ENCODE results near the gene LYPLAL1.

LYPLAL1 gene

DNA sequence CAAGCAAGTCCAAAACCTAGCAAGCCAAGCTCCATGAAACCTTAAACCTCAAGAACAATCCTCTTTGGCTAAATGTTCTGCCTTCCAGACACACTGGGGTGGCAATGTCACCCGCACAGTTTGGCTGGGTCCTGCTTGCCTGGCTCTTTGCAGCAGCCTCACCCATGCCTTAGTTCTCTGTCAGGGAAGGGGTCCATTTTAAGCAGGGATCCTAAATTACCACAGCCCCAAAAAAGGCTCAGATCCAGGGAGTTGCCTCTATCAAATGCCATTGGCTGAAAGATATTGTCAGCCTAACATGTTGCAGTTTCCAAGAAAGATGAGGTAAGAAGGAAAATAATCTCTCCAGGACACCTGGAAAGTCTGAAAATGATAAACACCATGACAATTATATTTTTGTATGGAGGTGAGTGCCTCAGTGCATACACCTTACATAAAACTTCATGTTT, 26.1 kb upstream of the LYPLAL1 start:
- Histone ChIP-seq H3K9ac (ENCODE audit: low read length) (no peak overlapping the region), H3K4me3 (ENCODE audit: low read length) (no peak overlapping the region), H3K4me1 (ENCODE audit: control insufficient read depth, low read depth, low read length) (no peaks in the 10 kb centered on the region), H3K9me3 (ENCODE audit: control insufficient read depth, low read depth, low read length) (no peaks in the 10 kb centered on the region), H3K27ac (ENCODE audit: low read length) (no peak overlapping the region), H3K36me3 (ENCODE audit: control insufficient read depth, low read depth, low read length) (no peaks in the 10 kb centered on the region), H3K27me3 (ENCODE audit: control insufficient read depth, insufficient read depth, low read length) (no peaks in the 10 kb centered on the region)

DNA sequence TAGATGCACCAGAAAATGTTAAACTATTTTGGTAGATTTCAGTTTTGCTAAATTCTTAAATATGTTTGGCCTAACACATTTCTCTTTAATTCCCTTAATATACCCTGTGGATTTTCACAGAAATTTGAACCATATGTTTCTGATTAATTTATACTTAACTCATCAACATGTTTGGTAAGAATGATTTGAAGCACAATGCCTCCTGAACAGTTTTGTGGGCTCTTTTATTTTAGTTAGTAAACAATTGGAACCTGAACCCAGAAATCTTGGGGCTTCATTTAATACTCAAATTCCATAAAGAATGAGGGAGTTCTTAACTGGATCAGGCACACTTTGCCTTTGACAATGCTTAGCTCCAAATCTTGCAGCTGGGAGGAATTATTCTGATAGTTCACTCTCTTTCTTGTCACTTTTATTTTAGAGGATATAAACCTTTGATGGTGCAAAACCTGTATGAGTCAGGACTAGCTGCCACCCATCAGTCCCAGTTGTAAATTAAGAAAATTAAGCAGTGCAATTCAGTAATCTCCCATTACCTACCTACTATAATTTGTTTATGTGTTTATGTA, 24.6 kb upstream of the LYPLAL1 start:
- no peak overlapping the region for H3K27ac ChIP-seq (ENCODE audit: low read length)
- no peak overlapping the region for H3K9ac ChIP-seq (ENCODE audit: low read length)

DNA sequence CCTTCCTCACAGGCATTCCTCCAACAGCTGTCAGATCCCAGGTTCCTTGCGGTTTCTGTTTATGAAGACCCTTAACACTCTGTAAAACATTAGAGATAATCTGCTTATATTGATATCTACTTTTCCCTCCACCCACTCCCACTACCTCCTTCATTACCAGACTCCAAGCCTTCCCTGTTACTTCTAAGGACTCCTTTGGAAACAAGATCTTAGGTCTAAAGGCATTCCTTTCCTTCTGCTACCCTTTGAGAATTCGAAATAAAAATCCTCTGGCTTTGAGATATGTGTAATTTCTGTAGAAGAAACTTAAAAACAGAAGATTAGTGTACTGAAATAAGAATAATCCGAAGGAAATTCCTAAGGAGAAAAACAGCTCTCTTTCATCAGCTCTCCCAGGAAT, 23.7 kb upstream of the LYPLAL1 start:
- no peaks in the 10 kb centered on the region for H3K36me3 ChIP-seq (ENCODE audit: control insufficient read depth, low read depth, low read length)
- no peaks in the 10 kb centered on the region for H3K9me3 ChIP-seq (ENCODE audit: control insufficient read depth, low read depth, low read length)
- no peak overlapping the region for H3K9ac ChIP-seq (ENCODE audit: low read length)
- H3K27me3 ChIP-seq (ENCODE audit: control insufficient read depth, insufficient read depth, low read length), result no peaks in the 10 kb centered on the region
- no peak overlapping the region for H3K27ac ChIP-seq (ENCODE audit: low read length)
- no peak overlapping the region for H3K4me3 ChIP-seq (ENCODE audit: low read length)
- no peaks in the 10 kb centered on the region for H3K4me1 ChIP-seq (ENCODE audit: control insufficient read depth, low read depth, low read length)

More for the DNA sequence above, 24.6 kb upstream of the LYPLAL1 start:
- Histone ChIP-seq H3K36me3 (ENCODE audit: control insufficient read depth, low read depth, low read length) (no peaks in the 10 kb centered on the region), H3K9me3 (ENCODE audit: control insufficient read depth, low read depth, low read length) (no peaks in the 10 kb centered on the region), H3K4me3 (ENCODE audit: low read length) (no peak overlapping the region), H3K27me3 (ENCODE audit: control insufficient read depth, insufficient read depth, low read length) (no peaks in the 10 kb centered on the region), H3K4me1 (ENCODE audit: control insufficient read depth, low read depth, low read length) (no peaks in the 10 kb centered on the region)

DNA sequence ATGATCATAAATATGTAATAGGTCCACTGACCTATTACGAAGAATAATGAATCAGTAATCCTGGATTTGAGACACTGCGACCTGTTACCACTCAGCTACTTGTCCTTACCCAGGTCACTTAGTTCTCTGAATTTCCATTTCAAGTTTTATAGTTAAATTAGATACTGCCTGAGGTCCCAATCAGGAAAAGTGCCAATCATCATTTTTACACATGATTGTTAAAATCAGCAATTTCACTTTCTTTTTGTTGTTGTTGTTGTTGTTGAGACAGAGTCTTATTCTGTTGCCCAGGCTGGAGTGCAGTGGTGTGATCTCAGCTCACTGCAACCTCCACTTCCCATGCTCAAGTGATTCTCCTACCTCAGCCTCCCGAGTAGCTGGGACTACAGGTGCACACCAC, 22.8 kb upstream of the LYPLAL1 start:
- no peaks in the 10 kb centered on the region for H3K27me3 ChIP-seq (ENCODE audit: control insufficient read depth, insufficient read depth, low read length)
- H3K9me3 ChIP-seq (ENCODE audit: control insufficient read depth, low read depth, low read length), result no peaks in the 10 kb centered on the region
- no peaks in the 10 kb centered on the region for H3K4me1 ChIP-seq (ENCODE audit: control insufficient read depth, low read depth, low read length)
- no peak overlapping the region for H3K4me3 ChIP-seq (ENCODE audit: low read length)
- no peaks in the 10 kb centered on the region for H3K36me3 ChIP-seq (ENCODE audit: control insufficient read depth, low read depth, low read length)
- H3K27ac ChIP-seq (ENCODE audit: low read length), result no peak overlapping the region
- no peak overlapping the region for H3K9ac ChIP-seq (ENCODE audit: low read length)

DNA sequence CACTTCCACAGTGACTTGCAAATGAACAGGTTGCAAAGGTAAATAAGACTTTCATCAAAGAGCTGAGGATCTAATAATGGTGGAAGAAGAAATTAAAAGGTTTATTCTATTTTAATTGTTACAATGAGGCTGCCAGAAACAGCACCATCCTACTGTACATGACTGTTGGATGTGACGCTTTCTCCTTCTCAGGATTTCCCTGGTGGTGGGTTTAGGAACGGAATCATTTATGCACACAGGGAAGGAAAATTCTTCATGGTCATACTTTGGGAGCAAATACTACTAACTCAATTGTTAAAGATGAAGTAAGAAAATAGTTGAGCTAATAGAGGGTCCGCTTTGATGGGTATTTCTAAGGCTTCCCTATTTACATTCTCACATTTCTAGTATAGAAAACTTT, 22.2 kb upstream of the LYPLAL1 start:
- Histone ChIP-seq H3K4me3 (ENCODE audit: low read length) (no peak overlapping the region), H3K9ac (ENCODE audit: low read length) (no peak overlapping the region), H3K9me3 (ENCODE audit: control insufficient read depth, low read depth, low read length) (no peaks in the 10 kb centered on the region)

DNA sequence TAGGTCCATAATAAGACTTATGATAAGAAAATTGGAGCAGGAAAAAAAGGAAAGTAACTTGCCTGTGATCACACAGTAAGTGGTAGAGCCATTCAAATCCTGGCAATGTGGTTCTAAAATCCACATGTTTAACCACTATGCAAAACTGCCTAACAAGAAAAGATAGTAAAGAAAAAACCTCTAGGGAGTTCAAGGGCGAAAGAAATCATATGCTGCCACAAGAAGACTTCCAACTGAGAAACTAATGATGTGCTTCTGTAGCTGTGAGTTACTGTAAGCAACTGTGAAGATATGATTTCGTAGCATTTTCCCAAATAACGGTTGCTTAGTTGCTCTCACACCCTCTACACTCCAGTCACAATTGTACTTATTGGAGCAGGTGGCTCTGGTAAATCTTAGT, 20.9 kb upstream of the LYPLAL1 start:
- Histone ChIP-seq H3K9me3 (ENCODE audit: control insufficient read depth, low read depth, low read length) (no peaks in the 10 kb centered on the region), H3K27me3 (ENCODE audit: control insufficient read depth, insufficient read depth, low read length) (no peaks in the 10 kb centered on the region), H3K4me1 (ENCODE audit: control insufficient read depth, low read depth, low read length) (no peaks in the 10 kb centered on the region), H3K36me3 (ENCODE audit: control insufficient read depth, low read depth, low read length) (no peaks in the 10 kb centered on the region), H3K27ac (ENCODE audit: low read length) (no peak overlapping the region), H3K4me3 (ENCODE audit: low read length) (no peak overlapping the region), H3K9ac (ENCODE audit: low read length) (no peak overlapping the region)

More for the DNA sequence above, 22.2 kb upstream of the LYPLAL1 start:
- no peaks in the 10 kb centered on the region for H3K27me3 ChIP-seq (ENCODE audit: control insufficient read depth, insufficient read depth, low read length)
- H3K27ac ChIP-seq (ENCODE audit: low read length), result no peak overlapping the region
- no peaks in the 10 kb centered on the region for H3K4me1 ChIP-seq (ENCODE audit: control insufficient read depth, low read depth, low read length)
- no peaks in the 10 kb centered on the region for H3K36me3 ChIP-seq (ENCODE audit: control insufficient read depth, low read depth, low read length)

DNA sequence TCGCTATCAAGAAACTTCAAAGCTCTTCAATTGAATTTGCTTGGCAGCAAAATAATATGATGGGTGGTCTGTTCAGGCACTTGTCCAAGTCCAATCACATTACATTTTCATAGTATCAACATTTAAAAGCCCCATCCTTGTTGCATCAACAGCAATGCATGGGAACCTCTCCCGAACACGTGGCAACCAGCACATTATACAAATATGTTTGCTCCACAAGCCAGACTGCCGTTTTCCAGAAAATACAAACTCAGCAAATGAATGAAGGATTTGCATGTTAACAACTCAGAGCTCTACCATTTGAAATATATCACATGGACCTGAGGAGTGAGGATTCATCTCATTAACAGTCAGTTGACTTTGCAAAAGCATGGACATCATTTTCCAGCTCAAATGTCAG, 20.0 kb upstream of the LYPLAL1 start:
- H3K27me3 ChIP-seq (ENCODE audit: control insufficient read depth, insufficient read depth, low read length), result no peaks in the 10 kb centered on the region
- no peaks in the 10 kb centered on the region for H3K4me1 ChIP-seq (ENCODE audit: control insufficient read depth, low read depth, low read length)
- H3K36me3 ChIP-seq (ENCODE audit: control insufficient read depth, low read depth, low read length), result no peaks in the 10 kb centered on the region
- H3K9ac ChIP-seq (ENCODE audit: low read length), result no peak overlapping the region
- H3K27ac ChIP-seq (ENCODE audit: low read length), result no peak overlapping the region
- H3K4me3 ChIP-seq (ENCODE audit: low read length), result no peak overlapping the region
- H3K9me3 ChIP-seq (ENCODE audit: control insufficient read depth, low read depth, low read length), result no peaks in the 10 kb centered on the region

DNA sequence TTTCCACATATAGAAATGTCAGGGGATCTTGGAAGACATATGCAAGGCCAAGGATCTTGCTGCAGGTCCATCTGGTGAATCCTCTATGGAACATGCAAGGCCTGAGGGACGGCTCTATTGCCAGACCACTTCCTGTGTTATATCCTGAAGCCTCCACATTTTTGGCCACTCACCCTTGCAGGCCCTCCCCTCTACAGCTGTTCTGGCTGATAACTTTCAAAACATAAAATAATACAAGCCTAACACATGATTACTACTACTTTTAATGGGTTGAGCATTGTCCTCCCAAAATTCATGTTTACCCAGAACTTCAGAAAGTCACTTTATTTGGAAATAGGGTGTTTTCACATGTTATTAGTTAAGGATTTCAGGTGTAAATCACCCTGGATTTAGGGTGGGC, 18.5 kb upstream of the LYPLAL1 start:
- no peaks in the 10 kb centered on the region for H3K4me1 ChIP-seq (ENCODE audit: control insufficient read depth, low read depth, low read length)
- no peak overlapping the region for H3K4me3 ChIP-seq (ENCODE audit: low read length)
- no peak overlapping the region for H3K9ac ChIP-seq (ENCODE audit: low read length)
- H3K36me3 ChIP-seq (ENCODE audit: control insufficient read depth, low read depth, low read length), result no peaks in the 10 kb centered on the region
- H3K9me3 ChIP-seq (ENCODE audit: control insufficient read depth, low read depth, low read length), result no peaks in the 10 kb centered on the region
- H3K27me3 ChIP-seq (ENCODE audit: control insufficient read depth, insufficient read depth, low read length), result no peaks in the 10 kb centered on the region
- H3K27ac ChIP-seq (ENCODE audit: low read length), result no peak overlapping the region

DNA sequence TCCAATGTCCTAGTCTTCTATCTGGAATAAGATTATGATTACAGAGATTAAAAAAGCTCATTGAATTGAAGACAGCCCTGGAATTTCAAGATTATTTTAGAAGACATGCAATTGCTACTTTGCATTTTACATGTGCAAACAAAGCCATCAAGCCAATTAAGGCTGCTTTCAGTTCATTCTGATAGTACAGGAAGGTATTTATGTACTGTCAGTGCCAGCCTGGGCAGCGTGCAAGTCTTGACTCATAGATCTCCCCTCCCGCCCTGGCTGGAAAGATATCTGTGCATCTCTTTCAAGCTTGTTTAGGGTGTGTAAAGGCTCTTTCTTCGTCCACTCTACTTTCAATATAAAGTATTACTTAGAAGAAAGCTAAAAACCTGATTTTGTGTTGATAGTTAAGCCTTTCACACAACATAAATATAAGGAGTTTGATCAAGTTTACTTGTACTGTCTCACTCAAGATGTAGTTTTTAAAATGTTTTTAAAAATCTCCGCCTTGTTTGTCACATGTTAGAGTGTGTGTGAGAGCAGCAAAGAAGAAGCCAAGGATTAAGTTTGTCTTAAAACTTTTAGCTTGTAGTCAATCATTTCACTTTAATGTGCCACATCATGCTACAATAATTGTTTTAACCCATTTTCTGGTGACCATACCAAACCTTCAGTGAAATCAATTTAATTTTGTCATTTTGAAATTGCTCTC, 13.6 kb upstream of the LYPLAL1 start:
- Histone ChIP-seq H3K27ac (ENCODE audit: low read length) (no peak overlapping the region), H3K36me3 (ENCODE audit: control insufficient read depth, low read depth, low read length) (no peaks in the 10 kb centered on the region), H3K9me3 (ENCODE audit: control insufficient read depth, low read depth, low read length) (no peaks in the 10 kb centered on the region), H3K9ac (ENCODE audit: low read length) (no peak overlapping the region), H3K27me3 (ENCODE audit: control insufficient read depth, insufficient read depth, low read length) (no peaks in the 10 kb centered on the region), H3K4me1 (ENCODE audit: control insufficient read depth, low read depth, low read length) (no peaks in the 10 kb centered on the region), H3K4me3 (ENCODE audit: low read length) (no peak overlapping the region)

DNA sequence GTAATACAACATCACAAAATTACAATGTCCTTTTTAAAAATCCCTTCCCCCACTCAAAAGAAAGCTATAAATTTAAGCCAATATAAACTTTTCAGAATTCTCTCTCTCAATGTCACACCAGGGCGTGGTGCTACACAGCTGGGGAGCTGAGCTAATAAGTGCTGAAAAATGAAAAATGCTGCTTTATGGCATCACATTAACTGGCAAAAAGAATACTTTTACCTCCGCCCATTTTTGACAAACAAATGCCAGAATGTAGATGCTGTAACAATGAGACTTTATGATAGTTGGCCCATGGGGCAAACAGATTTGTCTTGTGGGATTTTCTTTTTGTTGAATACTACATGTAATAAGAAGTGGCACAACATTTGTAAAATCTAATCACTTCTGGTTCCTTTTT, 12.7 kb upstream of the LYPLAL1 start:
- H3K36me3 ChIP-seq (ENCODE audit: control insufficient read depth, low read depth, low read length), result no peaks in the 10 kb centered on the region
- no peak overlapping the region for H3K27ac ChIP-seq (ENCODE audit: low read length)
- H3K4me3 ChIP-seq (ENCODE audit: low read length), result no peak overlapping the region
- no peaks in the 10 kb centered on the region for H3K4me1 ChIP-seq (ENCODE audit: control insufficient read depth, low read depth, low read length)
- H3K9me3 ChIP-seq (ENCODE audit: control insufficient read depth, low read depth, low read length), result no peaks in the 10 kb centered on the region
- no peaks in the 10 kb centered on the region for H3K27me3 ChIP-seq (ENCODE audit: control insufficient read depth, insufficient read depth, low read length)
- H3K9ac ChIP-seq (ENCODE audit: low read length), result no peak overlapping the region

DNA sequence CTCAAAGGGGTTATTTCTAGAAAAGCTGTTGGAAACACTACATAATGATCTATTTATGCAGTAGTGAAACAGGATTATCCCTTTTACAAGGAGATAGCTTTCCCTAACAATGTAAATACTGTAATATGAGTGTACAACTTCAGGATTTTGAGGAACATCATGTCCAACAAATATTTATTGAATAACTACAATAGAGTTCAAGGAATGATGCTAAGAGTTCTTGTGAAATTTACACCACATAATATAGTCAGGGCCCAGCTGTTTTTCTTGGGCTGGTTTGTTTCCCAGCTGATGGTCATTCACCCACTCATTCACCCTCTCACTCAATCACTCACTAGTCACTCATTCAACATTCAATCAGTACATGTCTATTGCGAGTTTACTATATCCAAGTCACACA, 12.3 kb upstream of the LYPLAL1 start:
- no peak overlapping the region for H3K4me3 ChIP-seq (ENCODE audit: low read length)
- H3K27me3 ChIP-seq (ENCODE audit: control insufficient read depth, insufficient read depth, low read length), result no peaks in the 10 kb centered on the region
- no peaks in the 10 kb centered on the region for H3K36me3 ChIP-seq (ENCODE audit: control insufficient read depth, low read depth, low read length)
- no peak overlapping the region for H3K27ac ChIP-seq (ENCODE audit: low read length)
- H3K9ac ChIP-seq (ENCODE audit: low read length), result no peak overlapping the region
- H3K9me3 ChIP-seq (ENCODE audit: control insufficient read depth, low read depth, low read length), result no peaks in the 10 kb centered on the region
- H3K4me1 ChIP-seq (ENCODE audit: control insufficient read depth, low read depth, low read length), result no peaks in the 10 kb centered on the region

DNA sequence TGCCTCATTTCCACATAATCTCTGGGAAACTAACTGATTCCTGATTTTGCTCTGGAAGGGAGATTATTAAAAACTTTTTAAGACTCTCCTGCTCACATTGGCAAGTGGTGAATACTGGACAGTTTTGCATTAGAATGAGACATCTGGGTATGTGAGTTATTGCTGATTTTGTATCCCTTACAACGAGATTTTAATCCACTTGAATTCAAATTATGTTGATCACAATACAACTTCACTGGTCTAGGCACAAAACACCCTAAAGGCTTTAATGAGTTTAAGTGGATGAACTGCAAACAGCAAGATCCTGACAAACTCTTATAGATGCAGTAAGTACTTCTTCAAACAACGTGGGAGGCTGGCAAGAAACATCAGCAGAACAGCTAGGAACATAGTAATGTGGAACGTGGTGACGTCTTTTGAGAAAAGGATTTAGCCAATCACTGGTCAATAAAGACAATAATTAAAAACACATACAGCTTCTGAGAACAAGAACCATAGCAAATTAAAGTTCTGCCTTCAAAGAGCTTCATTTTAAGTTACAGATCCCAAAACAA, 10.2 kb upstream of the LYPLAL1 start:
- no peaks in the 10 kb centered on the region for H3K36me3 ChIP-seq (ENCODE audit: control insufficient read depth, low read depth, low read length)
- H3K27ac ChIP-seq (ENCODE audit: low read length), result no peak overlapping the region
- H3K9ac ChIP-seq (ENCODE audit: low read length), result no peak overlapping the region
- H3K4me1 ChIP-seq (ENCODE audit: control insufficient read depth, low read depth, low read length), result no peaks in the 10 kb centered on the region
- H3K27me3 ChIP-seq (ENCODE audit: control insufficient read depth, insufficient read depth, low read length), result no peaks in the 10 kb centered on the region
- H3K4me3 ChIP-seq (ENCODE audit: low read length), result no peak overlapping the region
- no peaks in the 10 kb centered on the region for H3K9me3 ChIP-seq (ENCODE audit: control insufficient read depth, low read depth, low read length)

Data from iPS-18a (cell line).